Stimulated activated CD8-positive, alpha-beta memory T cell treated with anti-CD3 and anti-CD28 coated beads, Interleukin-15, amount 100 ng/mL, for 48 hours (primary cell): ENCODE data around the gene EWSR1.
A peak's percentile ranks its signal among the peaks of the same experiment; 100 is the strongest.
"Not testable (repeated sequence)": the region's sequence is repeated elsewhere in the genome, so short reads cannot be mapped to it uniquely, and the experiment has no call there.

Experiments used
- DNase-seq, 2 donors: peaks; one replicate each; pipeline ENCODE4 v3.0.0-alpha.2; 2020; ENCODE audit warnings: low read depth in 2 of 2

Gene EWSR1, protein sequence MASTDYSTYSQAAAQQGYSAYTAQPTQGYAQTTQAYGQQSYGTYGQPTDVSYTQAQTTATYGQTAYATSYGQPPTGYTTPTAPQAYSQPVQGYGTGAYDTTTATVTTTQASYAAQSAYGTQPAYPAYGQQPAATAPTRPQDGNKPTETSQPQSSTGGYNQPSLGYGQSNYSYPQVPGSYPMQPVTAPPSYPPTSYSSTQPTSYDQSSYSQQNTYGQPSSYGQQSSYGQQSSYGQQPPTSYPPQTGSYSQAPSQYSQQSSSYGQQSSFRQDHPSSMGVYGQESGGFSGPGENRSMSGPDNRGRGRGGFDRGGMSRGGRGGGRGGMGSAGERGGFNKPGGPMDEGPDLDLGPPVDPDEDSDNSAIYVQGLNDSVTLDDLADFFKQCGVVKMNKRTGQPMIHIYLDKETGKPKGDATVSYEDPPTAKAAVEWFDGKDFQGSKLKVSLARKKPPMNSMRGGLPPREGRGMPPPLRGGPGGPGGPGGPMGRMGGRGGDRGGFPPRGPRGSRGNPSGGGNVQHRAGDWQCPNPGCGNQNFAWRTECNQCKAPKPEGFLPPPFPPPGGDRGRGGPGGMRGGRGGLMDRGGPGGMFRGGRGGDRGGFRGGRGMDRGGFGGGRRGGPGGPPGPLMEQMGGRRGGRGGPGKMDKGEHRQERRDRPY

DNA sequence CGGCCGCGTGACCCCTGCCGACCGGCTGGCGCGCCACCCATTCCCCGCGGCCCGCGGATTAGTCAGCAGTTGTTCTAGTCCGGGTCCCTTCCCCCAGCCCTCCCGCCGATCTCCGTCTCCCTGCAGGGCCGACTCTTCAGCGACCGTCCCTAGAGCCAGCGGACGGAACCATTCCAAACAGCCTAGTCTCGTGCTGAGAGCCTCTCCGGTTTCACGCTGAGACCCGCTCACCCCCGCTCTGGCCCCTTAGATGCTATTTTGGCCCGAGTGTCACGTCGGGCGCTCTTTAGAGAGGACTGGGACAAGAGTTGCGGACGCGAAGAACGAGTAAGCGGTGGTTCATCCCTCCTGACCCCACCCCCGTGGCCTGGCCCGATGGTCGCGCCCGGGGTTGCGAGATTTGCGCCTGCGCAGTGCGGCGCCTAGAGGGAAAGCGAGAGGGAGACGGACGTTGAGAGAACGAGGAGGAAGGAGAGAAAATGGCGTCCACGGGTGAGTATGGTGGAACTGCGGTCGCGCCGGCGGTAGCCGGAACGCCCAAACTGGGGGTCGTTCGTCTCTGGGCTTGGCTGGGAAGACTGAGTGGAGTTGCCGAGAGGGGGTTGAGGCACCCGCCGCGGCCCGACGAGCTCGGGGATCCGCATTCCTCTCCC lies at the start of gene EWSR1, which contains the start of gene RHBDD3:
Gene EWSR1 (plus strand): TSS at position 411 of the 653 bp plus-strand sequence. CDS start 69 bp downstream, at position 480.
Gene RHBDD3 (minus strand): TSS at position 124 of the 653 bp plus-strand sequence. CDS start 2,355 bp downstream, outside the sequence.
- DNase-seq = peak; percentile 88 to 90

DNA sequence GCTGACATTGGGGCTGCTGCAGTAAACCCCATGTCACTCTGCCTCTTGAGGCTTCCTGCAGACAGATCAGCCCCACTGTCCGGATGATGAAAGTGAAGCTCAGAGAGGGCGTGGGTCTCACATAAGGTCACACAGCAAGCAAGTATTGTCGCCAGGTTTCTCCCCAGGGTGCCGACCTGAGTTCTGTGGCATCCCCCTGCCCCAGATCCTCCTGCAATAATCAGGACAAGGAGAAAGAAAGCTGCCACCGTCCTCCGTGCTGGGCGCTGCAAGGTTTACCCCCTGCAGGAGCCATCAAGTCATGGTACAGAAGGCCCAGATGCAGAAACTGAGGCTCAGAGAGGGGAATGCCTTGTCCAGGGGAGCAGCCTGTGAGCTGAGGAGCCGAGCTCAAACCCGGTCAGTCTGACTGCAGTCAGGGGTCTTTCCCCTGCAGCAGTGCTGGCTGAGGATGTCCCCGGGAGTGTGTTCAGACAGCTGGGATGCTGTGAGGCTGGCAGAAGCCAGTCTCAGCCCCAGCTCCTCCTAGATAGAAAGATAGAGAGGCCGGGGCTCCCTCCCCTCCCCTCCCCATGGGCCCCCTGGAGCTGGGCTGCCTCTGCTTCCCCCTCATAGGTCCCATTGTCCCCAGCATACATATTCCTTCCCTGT lies 49.2 kb upstream of the EWSR1 start:
- DNase-seq = no peak

DNA sequence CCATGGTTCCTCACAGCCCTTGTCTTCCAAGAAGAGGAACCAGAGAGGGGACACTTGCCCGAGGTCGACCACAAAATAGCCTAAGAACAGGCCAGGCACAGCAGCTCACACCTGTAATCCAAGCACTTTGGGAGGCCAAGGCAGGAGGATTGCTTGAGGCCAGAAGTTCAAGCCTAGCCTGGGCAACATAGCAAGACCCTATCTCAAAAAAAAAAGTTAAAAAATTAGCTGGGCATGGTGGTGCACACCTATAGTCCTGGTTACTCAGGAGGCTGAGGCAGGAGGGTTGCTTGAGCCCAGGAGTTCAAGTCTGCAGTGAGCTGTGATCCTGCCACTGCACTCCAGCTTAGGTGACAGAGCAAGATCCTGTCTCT lies 48.7 kb upstream of the EWSR1 start:
- not testable (repeated sequence) for DNase-seq

DNA sequence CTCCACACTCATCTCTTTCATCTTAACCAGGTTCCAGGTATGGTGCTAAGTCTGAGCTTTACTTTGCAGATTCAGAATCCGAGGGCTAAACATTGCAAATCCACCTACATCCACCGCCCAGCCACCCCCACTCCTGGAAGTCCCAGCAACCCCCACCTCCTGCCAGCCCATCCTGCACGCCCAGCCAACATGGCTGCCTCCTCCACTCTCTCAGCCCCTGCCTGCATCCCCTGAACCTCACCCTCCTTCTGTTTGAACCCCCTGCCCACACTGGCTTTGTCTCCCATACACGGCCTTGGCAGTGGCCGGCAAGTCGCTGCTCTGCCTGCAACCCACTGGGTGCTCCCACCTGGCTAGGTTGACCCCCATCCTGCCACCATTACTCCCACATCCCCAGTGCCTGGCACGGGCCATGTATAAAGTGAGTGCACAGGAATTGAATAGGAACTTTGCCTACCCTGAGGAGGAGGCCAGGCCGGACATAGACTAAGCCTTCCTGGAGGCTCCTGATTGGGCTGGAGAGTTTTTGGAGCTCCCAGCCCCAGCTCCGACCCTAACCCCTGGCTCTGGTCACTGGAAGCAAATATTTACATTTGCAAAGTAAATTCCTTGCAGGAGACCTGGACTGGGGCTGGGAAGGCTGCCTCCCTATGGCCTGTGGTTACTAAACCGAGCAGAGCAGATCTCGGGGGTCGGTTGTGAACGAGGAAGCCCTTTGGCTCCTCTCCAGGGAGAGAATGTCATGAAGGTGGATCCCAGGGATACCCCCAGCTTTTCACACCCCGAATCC lies 48.0 kb upstream of the EWSR1 start:
- no peak for DNase-seq

DNA sequence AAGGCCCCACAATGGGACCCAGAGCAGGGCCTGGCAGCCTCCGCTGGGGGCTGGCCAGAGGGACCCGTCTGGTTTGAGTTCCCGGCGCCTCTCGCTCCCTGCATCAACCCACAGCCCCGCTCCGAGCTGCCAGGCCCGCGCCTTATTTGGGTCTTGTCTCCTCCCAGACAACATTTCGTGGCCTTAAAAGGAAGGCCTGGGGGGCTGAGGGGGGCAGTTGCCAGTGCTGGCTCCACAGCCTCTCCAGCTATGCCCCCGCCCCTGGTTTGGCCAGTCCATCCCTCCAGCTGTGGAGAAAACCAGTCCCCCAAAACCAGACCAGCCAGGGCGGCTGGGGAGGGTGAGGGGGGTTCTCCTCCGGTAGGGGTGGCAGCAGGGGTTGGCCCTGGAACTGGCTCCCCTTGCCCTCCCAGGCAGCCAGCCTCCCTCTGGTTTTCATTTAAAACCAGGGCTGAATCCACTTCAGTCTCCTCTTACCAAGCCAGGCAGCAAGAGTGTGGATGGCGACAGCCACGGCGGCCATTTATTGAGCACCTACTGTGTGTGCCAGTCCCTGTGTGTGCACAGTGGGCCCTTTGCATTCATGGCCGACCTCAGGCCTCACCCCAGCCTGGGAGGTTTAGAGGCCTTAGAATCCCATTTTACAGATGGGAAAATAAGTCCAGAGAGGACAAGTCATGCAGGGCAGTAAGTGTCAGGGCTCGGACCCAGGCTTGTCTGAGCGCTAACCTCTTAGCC lies 43.8 kb upstream of the EWSR1 start:
- DNase-seq = no peak

DNA sequence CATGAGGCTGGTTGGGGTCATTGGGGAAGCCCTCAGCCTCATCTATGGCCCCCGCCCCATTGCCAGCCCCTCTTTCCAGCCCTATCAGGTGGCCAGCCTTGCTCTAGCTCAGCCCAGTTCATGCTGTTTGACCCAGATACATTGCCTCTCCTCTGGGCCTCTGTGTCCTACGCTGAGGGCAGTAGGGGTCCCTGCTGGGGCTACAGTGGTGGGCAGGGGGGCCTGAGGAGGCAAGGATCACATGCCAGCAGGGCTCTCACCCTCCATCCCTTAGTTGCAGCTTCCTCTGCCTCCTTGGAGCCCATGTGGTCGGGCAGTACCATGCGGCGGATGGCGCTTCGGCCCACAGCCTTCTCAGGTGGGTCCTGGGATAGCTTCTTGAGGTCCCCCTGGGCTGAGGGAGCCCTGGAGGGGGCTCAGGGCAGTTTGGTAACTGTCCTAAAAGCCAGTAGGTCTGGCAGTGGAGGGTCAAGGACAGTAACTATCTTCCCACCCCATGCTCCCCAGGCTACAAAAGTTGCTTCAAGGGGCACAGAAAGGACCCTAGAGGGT lies 43.1 kb upstream of the EWSR1 start:
- no peak for DNase-seq

DNA sequence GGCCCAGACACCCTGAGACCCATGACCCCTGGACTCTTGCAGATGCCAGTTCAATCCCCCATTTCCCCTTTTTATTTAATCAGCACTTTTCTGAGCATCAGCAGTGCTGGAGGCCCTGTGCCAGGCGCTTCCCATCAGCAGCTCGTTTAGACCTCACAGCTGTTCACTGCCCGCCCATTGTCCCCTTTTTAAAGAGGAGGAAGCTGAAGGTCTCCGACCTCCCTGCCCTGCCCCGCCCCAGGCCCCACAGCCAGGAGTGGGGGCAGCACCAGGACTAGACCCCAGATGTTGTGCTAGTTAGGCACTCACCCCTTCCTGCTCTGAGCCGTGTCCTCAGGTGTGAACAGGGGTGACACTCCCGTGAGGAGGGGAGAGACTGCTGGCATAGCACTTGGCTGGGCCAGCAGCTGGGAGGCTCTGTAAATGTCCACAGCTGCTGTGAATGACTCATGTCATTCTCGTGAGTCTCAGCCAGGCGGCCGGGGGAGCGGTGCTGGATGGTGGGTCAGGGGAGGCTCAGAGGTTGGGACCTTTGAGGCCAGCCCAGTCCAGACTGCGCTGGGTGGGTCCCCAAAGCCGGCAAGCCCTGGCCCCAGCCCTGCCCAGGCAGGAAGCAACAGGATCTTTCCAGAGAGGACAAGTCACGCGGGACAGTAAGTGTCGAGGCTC lies 42.5 kb upstream of the EWSR1 start:
- no peak for DNase-seq

DNA sequence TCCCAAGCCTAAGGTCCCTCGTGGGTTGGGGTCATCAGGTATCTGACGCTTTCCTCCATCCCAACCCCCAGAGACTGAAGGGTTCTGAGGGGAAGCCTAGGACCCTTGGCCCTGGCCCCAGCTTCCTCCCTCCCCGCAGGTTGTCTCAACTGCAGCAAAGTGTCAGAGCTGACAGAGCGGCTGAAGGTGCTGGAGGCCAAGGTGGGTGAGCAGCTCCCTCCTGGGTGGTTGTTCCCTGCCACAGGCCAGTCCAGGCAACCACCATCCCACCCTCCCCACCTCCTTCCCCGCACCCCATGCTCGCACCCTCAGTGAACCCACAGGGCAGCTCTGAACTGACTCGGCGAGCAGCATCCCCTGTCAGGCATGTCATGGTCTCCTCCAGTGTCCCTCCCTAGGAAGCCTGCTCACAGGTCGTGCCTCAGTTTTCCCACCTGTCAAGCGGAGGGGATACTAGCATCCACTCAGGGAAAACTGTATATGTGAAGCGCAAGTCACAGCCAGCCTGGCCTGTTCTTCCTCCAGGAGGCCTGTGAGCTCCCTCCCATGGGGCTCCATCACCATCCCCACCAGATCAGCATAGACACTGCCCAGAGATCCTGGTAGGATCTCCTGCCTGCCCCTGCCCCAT lies 41.6 kb upstream of the EWSR1 start:
- DNase-seq = no peak

DNA sequence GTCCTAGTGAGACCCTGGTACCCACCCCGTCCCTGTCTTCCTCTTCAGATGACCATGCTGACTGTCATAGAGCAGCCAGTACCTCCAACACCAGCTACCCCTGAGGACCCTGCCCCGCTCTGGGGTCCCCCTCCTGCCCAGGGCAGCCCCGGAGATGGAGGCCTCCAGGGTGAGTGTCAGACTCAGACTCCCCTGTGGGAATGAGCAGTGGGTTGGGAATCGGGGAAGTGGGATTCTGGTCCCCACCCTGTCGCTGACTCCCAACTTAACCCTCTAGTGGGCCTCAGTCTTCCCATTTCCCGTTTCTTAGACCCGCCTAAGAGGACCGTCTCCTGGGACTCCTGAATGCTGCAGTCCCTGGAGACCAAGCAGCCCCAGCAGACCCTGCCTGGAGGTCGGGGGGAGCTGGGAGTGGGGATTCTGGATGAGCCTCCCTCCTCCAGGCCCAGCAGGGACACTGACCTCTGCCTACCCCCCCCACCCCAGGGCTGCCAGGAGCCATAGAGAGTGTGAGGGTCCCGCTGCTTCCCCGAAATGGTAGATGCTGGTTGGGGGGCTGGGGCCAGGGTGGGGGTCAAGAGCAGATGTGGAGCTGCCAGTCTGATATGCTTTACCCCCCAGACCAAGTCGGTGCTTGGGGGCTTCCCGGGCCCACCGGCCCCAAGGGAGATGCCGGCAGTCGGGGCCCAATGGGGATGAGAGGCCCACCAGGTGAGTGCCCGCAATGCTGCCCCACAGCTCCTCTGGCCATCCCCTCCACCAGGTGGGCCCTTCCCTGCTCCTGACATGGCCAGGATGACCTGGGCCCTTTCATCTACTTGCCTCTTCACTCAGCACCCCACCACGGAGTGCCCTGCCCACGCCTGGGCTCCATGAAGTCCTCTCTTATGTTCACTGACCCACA lies 36.8 kb upstream of the EWSR1 start:
- DNase-seq = no peak

DNA sequence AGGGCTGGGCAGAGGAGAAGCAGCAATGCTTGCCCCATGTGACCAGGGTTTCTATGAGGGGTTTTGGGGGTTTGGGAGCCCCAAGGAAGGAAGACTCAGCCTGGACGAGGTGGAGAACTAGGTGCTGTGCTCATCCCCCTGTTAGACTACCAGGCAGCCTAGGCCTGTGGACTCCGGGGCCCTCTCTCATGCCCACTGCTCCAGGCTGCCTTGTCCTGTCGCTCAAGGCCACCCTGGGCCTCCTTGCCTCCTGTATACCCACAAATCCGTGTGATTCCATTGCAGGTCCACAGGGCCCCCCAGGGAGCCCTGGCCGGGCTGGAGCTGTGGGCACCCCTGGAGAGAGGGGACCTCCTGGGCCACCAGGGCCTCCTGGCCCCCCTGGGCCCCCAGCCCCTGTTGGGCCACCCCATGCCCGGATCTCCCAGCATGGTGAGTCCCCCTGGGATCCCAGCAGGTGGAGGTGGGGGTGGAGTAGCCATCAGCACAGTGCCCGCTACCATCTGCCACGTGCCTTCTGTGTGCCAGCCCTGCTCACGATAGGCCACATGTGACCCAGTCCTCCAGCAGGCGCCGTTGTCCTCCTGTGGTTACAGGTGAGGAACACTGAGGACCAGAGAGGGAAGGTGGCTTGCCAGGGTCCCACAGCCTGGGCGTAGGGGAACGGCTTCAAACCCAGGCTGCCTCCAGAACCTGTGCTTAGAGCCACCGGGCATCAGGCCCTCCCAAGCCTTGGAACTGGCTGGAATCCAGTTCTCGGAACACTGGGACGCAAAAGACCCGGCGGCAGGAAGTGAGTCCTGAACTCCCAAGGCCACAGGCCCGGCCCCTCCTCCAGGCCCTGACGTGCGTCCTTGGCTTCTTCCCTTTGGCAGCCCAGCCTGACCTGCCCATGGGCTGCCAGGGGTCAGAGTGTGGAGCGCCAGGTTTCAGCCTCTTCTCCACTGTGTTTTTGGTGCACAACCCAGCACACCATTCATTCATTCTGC lies 35.8 kb upstream of the EWSR1 start:
- no peak for DNase-seq

DNA sequence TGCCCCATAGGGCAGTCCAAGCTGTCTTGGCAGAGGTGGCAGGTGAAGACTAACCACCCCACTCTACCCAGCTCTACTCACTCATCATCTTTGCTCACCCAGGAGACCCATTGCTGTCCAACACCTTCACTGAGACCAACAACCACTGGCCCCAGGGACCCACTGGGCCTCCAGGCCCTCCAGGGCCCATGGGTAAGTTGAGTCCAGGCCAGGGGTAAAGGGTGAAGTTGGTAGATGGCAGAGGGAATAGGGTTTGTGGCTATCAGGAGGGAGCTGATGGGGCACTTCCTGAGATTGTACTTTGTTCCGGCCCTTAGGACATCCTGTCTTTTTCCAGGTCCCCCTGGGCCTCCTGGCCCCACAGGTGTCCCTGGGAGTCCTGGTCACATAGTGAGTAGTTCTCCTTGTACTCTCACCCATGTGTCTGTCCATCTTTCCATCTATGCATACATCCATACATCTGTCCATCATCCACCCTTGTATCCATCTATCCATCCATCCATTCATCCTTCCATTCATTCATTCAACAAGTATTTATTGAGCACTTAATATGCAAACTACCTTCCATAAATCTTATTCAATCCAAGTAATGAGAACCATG lies 34.7 kb upstream of the EWSR1 start:
- no peak for DNase-seq

DNA sequence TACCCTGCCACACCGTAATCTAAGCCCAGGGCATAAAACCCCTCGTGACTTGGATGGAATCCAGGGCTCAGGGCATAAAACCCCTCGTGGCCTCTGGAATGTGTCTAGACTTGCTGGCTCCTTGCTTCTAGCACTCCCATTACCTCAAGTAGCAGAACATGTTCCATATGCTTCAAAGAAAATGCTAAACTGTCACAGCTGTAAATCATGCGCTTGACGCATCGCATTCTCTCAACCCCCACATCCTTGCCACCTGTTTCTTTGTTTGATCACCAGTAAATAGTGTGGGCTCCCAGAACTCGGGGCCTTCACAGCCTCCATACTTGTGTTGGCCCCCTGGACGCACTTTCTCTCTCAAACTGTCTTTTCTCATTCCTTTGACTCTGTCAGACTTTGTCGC lies 27.6 kb upstream of the EWSR1 start:
- DNase-seq = not testable (repeated sequence)

DNA sequence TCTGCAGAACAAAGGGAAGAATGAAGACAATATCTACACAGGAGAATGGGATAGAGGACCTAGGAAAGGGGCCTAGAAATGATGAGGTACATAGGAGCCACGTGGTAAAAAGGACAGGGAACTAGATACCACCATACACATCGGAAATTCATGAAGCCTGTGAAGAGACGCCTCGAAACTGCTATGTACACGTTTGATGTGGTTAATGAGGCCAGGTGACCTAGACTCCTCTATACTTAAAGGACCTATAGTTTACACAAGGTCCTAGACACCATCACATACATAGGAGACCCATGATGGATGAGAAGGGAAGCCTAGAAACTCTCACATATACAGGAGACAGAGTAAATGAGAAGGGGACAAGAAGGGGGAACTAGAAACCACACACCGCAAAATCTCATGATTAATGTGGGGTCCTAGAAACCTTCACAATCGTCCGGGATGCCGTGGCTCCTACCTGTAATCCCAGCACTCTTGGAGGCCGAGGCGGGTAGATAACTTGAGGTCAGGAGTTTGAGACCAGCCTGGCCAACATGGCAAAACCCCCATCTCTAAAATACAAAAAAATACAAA lies 24.1 kb upstream of the EWSR1 start:
- no peak for DNase-seq

DNA sequence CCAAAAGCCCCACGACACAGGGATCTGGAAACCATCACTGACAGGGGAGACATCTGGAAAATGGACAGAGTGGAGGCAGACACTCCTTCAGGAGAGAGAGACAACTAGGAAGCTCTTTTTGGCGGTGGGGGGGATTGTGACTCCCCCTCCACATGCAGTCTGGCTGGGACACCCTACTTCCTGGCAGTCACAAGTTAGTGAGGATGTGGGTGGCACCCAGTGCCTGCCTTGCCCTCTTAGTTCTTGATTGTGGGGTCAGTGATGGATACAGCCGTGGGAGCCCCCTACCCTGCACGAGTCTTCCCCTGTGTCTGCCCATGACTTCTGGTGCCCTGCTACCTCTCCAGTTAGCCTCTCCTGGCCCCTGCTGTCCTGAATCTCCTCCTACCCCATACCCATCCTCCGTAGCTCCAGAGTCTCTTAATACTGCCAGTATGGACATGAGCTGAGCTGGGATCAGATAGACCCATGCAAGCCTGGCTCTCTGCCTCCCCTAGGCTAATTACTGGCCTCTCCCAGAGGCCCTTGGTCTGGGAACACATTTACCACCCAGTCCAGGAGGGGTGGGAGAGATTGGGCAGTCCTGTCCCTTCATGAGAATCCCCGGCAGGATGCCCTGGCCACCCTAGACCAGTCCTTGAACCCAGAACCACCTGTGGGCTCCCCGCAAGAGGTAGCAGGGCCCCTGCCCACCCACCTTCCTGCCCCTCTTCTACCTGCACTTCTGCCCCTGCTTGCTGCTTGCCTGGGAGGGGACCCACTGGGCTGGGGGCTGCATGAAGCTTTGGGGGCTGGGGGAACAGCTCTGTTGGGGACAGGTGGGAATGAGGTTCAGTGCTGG lies 23.1 kb upstream of the EWSR1 start:
- DNase-seq = no peak
